Neutrophil (primary cell): Measurements from ENCODE around the gene RASA1.

Experiments used
- H3K27ac ChIP-seq: fragments of 200-600 bp; sonication (generic); 2 replicates; pipeline ENCODE4 v1.5.1; 2016; ENCODE audit warnings: mild to moderate bottlenecking, moderate library complexity
- H3K27me3 ChIP-seq: fragments of 200-600 bp; sonication (generic); 2 replicates; pipeline ENCODE4 v1.6.0; 2016; ENCODE audit warnings: mild to moderate bottlenecking
- H3K36me3 ChIP-seq: fragments of 200-600 bp; sonication (generic); 2 replicates; pipeline ENCODE4 v1.5.1; 2017
- H3K4me1 ChIP-seq, 2 experiments: fragments of 200-600 bp in 1 of 2; sonication (generic) in 1 of 2; 1 replicate in 1 of 2; 2 replicates in 1 of 2; pipeline versions ENCODE4 v1.5.1 to v1.6.1; 2013 to 2016; ENCODE audit warnings: low read depth in 1 of 2, low read length in 1 of 2, mild to moderate bottlenecking in 1 of 2, moderate library complexity in 1 of 2; ENCODE audit not compliant: control insufficient read depth in 1 of 2, insufficient read depth in 1 of 2
- H3K4me3 ChIP-seq, 2 experiments: fragments of 200-600 bp in 1 of 2; sonication (generic) in 1 of 2; 1 replicate in 1 of 2; 2 replicates in 1 of 2; pipeline ENCODE4 v1.5.1; 2013 to 2016; ENCODE audit warnings: low read depth in 1 of 2, low read length in 1 of 2, mild to moderate bottlenecking in 1 of 2, moderate library complexity in 1 of 2
- H3K9me3 ChIP-seq: fragments of 200-600 bp; sonication (generic); 2 replicates; pipeline ENCODE4 v1.5.1; 2016
- TF ChIP-seq, protein P1 (sequence below): fragments of 200-600 bp; sonication (generic); IDR thresholded peaks from 2 replicates; pipeline ENCODE4 v1.5.1; 2016; ENCODE audit warnings: antibody characterized with exemption

Gene RASA1

DNA sequence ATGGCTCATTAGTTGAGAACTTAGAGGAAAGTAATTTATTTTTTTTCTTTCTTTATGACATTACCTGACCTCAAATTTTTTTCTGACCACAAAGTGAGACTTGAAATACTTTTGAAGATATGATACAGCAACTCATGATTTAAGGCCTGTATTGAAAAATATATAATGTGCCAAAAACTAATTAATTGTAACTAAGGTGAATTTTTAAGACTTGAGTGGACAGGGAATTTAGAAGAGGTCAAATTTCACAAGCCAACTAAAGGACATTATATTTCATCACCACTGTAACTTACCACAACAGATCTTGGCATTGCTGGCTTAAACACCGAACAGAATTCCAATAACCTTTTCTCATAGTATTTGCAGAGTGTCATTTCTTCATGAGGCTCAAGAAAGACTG is 143.2 kb downstream of the RASA1 start:
- no peaks in the 10 kb centered on the region for H3K9me3 ChIP-seq
- peaks cover 24% of the 10 kb centered on the region in 2 experiments for H3K4me1 ChIP-seq
- peak overlapping the region; percentile 95 for H3K27ac ChIP-seq
- H3K27me3 ChIP-seq, result no peaks in the 10 kb centered on the region
- H3K4me3 ChIP-seq, result no peak overlapping the region
- TF ChIP-seq, protein P1, sequence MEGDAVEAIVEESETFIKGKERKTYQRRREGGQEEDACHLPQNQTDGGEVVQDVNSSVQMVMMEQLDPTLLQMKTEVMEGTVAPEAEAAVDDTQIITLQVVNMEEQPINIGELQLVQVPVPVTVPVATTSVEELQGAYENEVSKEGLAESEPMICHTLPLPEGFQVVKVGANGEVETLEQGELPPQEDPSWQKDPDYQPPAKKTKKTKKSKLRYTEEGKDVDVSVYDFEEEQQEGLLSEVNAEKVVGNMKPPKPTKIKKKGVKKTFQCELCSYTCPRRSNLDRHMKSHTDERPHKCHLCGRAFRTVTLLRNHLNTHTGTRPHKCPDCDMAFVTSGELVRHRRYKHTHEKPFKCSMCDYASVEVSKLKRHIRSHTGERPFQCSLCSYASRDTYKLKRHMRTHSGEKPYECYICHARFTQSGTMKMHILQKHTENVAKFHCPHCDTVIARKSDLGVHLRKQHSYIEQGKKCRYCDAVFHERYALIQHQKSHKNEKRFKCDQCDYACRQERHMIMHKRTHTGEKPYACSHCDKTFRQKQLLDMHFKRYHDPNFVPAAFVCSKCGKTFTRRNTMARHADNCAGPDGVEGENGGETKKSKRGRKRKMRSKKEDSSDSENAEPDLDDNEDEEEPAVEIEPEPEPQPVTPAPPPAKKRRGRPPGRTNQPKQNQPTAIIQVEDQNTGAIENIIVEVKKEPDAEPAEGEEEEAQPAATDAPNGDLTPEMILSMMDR, result no peak
- peaks cover 48% of the 10 kb centered on the region for H3K36me3 ChIP-seq

DNA sequence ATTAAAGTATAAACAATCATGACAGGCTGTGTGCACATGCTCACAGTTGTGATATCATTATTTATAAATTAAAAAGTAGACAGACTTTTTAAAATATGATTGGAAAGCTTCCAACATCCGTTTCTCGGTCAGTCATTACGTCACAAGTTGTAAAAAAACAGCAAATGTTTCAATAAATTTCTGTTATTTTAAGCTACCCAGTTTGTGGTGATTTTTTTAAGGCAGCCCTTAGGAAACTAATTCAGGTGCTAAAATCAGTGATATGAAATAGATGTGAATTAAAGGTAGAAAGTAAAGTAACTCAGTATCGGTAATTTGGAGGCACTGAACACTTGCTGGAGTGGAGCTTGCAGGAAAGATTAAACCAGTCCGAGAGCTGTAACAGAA is 143.9 kb downstream of the RASA1 start:
- Histone ChIP-seq H3K27ac (peak overlapping the region; percentile 95), H3K4me3 (peak overlapping the region; percentile 84 to 95), H3K27me3 (no peaks in the 10 kb centered on the region), H3K36me3 (peaks cover 43% of the 10 kb centered on the region), H3K9me3 (no peaks in the 10 kb centered on the region), H3K4me1 (peaks cover 24% of the 10 kb centered on the region in 2 experiments)
- TF ChIP-seq, protein P1, result no peak

DNA sequence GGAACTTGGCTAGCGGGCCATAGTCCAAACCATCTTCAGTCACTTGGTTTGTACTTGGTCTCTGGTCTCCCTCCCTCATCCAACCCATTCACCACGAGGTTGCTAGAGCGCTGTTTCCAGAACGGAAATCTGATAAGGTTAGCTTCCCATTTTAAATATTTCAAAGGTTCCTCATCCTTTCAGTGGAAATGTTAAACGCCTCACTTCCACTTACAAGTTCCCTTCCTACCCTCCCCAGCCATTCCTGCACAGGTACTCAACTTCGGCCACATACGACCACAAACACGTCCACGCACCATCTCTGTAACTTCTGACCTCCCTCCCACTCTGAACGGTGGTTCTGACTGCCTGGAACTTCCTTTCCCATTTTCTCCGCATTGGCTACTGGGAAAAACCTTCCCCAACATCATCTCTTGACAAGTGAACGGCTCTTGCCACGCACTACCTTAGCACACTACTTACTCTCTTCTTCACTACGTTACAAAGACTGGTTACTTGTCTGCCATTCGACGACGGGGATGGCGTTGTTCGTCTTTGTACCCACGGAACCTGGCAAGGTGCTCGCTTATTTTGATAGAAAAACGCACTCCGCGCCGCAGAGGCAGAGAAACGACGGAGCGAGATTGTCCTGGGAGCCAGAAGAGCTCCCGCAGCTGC is 144.4 kb downstream of the RASA1 start:
- Histone ChIP-seq H3K9me3 (no peaks in the 10 kb centered on the region), H3K27ac (peak overlapping the region; percentile 95), H3K4me3 (peak overlapping the region; percentile 84 to 95), H3K4me1 (peaks cover 24% of the 10 kb centered on the region in 2 experiments), H3K27me3 (no peaks in the 10 kb centered on the region), H3K36me3 (peaks cover 38% of the 10 kb centered on the region)
- TF ChIP-seq, protein P1, result no peak

DNA sequence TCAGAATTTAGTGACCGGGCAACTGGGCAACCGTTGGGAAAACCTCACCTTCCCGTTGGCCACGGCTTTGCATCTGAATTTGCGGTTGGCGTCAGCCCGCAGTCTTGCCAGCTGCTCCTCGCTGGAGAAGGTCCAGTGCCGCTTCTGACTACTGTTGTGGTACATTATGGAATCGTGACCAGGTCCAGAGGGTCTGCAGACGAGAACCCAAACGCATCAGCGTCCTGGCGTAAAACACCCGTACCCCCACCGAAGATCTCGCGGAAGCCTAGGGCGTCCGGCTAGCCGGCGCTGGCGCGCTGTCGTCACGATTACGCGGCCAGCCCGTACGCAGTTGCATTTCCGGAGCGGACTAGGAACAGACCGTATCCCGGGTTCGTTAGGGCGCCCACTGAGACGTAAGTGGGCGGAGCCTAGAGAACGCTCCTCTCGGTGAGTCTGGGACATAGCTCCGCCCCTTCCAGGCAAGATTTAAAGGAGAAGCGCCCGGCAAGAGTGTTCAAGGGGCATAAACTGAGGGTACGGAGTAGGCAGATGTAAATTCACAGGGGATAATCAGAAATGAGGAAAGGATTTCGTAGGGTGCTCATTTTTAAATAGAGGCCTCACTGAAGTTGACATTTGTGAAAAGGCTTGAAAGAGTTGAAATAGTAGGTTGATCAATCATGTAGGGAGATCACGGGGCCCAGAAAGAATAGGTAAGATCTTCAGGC is 145.1 kb downstream of the RASA1 start, which contains the start of gene CCNH:
Gene CCNH (minus strand): TSS at position 301 of the 713 bp plus-strand sequence. CDS start 136 bp downstream, at position 165.
- no peaks in the 10 kb centered on the region for H3K9me3 ChIP-seq
- peak within 1 kb of the TSS; percentile 95 for H3K27ac ChIP-seq
- TF ChIP-seq, protein P1, result peak; percentile 41
- H3K27me3 ChIP-seq, result no peaks in the 10 kb centered on the region
- H3K36me3 ChIP-seq, result peaks cover 31% of the 10 kb centered on the region
- H3K4me3 ChIP-seq, result peak within 1 kb of the TSS; percentile 84 to 95
- H3K4me1 ChIP-seq, result peaks cover 24% of the 10 kb centered on the region in 2 experiments

DNA sequence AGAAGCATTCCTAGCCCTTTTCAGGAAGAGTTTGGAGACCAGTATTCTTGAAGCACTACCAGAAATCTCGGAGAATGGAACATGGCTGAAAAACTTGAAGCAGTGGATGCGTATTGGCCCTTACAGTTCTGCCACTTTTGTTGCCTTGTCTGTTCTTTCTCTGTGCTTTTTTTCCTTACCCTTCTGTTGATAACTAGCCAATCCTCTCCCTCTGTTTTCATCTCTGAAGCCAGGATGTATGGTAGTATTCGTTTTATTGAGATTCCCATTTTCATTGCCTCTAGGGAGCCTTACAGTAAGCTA is 145.6 kb downstream of the RASA1 start:
- TF ChIP-seq, protein P1, result no peak
- Histone ChIP-seq H3K9me3 (no peaks in the 10 kb centered on the region), H3K27me3 (no peaks in the 10 kb centered on the region), H3K27ac (peak overlapping the region; percentile 95), H3K4me1 (peaks cover 24% of the 10 kb centered on the region in 2 experiments), H3K36me3 (peaks cover 26% of the 10 kb centered on the region), H3K4me3 (peak overlapping the region; percentile 84 to 95)
